ENCODE data around the gene UBE2I.
A peak's percentile ranks its signal among the peaks of the same experiment; 100 is the strongest.

The UBE2I gene

DNA sequence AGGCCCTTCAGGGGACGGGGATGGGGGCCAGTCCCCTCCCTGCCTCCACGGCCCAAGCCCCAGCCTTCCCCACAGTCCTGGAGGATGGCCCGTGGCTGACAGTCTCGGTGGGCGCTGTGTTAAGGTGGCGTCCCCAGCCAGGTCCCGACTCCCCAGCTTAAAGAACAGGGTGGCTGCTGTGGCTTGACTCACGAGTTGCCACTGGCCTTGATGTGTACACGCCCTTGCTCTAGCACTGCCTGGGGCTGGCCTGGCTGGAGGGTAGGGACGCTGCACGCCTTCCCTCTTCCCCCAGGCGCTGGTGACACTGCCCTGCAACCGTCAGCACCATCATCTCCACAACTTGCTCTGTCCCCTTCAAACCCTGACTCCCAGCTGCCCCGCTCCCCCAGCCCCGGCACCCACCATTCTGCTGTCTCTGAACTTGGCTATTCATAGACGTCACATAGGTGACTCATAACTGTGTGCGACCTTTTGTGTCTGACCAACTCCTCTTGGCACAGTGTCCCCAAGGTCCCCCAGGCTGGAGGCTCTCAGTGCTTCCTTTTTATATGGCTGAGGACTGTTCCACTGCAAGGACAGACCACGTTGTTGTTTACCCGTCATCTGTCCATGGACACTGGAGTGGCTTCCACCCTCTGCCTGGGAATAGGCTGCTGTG, 48.6 kb downstream of the UBE2I start:
- no peak for DNase-seq

DNA sequence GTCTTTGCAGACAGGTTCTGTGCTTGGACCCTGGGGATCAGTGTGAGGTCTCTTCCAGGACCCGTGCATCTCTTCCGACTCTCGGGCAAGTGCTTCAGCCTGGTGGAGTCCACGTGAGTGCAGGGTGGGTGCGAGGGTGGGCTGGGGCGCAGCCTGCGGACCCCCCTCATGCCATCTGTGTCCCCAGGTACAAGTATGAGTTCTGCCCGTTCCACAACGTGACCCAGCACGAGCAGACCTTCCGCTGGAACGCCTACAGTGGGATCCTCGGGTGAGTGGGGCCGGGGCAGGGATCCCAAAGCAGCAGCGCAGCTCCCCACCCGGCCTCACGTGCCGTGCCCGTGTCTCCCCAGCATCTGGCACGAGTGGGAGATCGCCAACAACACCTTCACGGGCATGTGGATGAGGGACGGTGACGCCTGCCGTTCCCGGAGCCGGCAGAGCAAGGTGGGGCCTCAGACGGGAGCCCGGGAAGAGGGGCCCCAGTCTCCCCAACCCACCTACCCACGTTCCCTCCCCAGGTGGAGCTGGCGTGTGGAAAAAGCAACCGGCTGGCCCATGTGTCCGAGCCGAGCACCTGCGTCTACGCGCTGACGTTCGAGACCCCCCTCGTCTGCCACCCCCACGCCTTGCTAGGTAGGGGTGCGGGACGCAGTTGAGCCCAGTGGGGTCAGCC, 52.4 kb downstream of the UBE2I start:
- DNase-seq, result no peak

DNA sequence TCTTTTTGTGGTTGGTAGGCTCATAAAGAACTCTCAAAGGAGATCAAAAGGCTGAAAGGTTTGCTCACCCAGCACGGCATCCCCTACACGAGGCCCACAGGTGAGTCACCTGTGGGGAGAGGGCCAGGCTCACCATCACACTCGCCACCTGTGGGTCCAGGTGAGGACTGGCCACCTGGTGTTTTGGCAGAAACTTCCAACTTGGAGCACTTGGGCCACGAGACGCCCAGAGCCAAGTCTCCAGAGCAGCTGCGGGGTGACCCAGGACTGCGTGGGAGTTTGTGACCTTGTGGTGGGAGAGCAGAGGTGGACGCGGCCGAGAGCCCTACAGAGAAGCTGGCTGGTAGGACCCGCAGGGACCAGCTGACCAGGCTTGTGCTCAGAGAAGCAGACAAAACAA, 53.4 kb downstream of the UBE2I start:
- no peak for DNase-seq

DNA sequence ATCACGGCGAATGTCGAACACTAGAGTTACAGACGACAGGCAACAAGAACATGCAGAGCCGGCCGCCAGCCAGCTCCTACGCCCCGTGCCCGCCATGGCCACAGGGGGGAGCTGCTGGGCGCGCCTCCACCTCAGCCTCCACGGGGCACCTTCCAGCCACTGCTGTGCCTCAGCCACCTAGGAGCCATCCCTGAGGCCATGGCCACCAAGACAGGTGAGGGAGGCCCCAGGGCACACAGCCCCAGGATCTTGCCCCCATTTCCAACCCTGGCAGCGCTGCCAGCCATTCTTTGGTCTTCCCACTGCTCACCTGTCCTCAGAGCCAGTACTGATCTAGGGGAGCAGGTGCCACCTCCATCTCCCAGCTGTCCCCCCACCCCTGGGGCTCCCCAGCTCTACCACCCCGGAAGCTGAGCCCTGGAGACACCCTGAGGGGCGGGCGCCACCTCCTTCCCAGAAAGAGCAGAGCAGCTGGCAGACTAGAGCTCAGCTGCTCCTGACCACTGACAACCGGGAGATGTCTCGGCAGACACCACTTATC, 54.1 kb downstream of the UBE2I start:
- DNase-seq, result peak in 15 of 56 donors; percentile 10 to 52 (median 22)

DNA sequence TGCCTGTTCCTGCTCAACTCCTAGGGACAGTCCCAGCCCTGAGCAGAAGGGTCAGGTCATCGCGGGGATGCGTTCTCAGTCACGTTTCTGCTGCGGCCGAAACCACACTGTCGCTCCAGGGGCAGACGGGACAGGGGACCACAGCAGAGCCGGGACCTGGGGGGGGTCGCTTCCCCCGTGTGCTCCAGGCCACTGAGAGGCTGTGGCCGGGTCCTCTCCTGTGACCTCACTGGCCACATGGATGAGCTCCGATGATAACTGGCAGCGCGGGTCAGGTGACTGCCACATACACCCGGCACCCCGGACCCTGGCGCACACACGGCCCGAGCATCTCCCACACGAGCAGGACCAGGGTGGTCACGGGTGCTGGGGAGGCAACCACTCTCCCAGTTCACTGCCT, 55.1 kb downstream of the UBE2I start:
- DNase-seq, result no peak

DNA sequence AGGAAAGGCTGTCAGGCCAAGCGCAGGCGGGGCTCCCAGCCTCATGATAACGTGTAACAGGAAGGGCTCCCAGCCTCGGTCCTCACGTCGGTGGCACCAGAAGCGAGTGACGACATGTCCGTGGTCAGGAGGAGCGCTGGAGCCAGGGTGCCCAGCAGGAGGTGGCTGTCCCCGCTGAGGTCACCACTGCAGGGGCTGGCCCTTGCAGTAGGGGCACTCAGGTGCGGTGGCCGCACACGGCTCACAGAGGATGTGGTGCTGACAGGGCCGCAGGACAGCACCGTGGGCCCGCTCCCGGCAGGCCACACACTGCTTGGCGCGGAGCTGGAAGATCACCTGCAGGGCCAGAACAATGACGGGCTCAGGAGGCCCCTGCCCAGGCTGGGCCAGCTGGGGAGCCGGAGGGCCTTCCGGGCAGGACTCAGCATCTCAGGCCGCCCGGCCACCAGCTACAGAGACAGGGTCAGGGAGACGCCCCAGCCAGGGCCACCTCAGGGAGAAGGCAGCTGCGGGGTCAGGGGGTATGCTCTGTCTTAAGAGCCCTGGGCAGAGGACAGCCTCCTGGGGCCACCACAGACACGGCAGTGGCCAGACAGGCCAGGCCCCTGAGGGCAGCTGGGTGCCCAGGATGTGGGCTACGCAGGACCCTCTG, 56.8 kb downstream of the UBE2I start:
- DNase-seq, result no peak

DNA sequence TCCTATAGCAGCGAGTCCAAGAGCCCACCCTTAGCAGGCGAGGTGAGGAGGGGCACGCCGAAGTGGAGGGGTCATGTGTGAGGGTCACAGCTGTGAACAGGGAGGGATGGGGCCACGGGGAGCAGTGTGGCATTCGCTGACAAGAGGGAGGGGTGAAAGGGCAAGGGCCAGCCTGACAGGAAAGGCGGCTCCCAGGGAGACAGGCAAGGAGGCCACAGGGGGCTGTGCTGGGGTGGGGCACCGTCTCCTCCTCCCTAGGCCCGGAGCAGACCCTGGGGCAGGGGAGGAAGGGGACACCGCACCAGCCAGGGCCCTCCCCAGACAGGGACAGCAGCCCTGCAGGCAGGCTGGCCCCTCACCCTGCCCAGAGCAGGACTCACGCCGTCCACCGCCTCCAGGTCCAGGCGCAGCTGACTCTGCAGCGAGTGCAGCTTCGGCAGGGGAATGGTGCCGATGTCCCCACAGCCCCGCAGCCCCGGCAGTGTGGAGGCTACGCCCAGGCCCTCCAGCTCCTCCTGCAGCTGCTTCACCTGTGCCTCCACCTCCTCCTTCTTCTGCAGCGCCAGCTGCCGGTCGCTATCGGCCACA, 57.4 kb downstream of the UBE2I start:
- DNase-seq, result no peak

DNA sequence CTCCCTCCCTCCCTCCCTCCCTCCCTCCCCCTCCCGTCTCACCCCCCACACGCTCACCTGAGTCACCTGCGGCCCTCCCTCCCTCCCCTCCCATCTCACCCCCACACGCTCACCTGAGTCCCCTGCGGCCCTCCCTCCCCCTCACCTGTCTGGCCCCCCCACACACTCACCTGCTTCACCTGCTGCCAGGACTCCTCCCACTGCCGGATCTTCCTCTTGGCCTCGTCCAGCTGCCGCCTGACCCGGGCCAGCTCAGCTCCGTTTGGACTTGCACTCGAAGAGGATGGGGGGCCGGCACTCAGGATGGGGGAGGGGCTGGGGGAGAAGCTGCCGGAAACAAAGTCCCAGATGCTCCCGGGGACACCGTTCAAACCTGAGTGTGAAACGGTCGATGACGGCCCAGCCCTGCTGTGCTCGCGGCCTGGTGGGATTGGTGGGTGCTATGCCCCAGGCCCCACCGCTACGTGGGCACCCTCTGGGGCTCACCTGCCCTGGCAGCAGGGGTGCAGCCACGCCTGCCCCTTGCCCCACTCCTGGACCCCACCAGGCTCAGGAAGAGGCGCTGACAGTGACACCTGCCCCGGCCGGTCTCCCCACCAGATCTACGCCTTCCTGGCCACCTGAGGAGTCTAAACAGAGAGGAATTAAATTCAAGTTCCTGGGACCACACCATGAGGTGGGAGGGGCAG, 58.2 kb downstream of the UBE2I start:
- DNase-seq, result no peak

DNA sequence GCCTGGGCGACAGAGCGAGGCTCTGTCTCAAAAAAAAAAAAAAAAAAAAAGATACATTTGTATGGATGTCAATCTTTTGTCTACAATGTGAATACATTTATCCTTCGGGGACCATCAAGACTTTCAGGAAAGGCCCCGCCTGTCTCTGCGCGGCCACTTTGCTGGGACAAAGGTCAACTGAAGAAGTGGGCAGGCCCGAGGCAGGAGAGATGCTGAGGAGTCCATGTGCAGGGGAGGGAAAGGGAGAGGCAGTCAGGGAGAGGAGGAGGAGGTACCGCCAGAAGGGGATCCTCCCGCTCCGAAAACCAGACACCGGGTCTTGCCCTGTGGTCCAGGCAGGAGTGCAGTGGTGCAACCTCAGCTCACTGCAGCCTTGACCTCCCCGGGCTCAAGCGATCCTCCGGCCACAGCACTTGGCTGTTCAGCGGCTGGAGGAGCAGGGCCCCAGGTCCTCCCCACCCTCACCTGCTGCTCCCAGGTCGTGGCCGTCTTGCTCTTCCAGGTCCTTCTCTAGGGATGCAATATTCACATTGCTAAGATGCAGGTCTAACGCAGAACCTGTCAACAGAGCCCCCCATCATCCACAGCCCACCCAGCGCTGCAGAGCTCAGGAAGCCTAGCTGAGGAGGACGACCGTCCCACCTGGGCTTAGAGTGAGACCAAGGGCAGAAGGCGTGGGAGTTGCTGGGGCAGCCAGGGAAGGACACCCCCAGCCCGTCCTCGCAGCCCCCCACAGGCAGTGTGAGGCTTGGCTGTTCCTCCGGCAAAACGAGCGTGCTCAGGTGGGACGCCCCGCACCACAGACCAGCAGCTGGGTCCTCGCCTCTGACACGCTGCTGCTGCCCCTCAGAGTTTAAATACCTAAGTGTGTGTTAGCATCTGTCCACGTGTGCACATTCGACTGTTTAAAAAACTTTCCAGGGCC, 61.9 kb downstream of the UBE2I start:
- no peak for DNase-seq

DNA sequence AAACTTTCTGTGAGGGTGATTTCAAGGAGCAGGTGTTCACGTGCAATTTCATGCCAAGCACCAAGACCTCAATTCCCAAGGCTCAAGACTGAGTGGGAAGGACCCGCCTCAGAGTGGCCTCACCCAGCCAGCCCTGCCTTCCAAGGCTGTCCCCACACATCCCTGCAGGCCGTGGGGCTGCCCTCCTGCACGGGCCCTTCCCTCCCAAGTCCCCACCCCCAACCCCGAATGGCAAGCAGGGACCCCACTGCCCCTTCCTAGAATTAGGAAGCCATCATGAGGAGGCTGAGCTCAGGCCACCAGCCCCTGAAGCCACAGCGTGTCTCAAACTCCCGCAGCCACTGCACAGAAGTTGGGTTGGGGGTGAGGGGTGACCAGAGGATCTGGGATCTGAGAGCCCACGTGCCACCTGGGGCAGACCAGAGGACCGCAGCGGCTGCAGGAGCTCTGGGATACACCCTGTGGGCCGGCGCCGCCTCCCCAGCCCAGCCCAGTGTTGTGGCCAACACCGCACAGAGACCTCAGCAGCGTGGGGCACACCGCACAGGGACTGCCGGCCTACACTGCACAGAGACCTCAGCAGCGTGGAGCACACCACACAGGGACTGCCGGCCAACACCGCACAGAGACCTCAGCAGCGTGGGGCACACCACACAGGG, 63.0 kb downstream of the UBE2I start:
- no peak for DNase-seq

DNA sequence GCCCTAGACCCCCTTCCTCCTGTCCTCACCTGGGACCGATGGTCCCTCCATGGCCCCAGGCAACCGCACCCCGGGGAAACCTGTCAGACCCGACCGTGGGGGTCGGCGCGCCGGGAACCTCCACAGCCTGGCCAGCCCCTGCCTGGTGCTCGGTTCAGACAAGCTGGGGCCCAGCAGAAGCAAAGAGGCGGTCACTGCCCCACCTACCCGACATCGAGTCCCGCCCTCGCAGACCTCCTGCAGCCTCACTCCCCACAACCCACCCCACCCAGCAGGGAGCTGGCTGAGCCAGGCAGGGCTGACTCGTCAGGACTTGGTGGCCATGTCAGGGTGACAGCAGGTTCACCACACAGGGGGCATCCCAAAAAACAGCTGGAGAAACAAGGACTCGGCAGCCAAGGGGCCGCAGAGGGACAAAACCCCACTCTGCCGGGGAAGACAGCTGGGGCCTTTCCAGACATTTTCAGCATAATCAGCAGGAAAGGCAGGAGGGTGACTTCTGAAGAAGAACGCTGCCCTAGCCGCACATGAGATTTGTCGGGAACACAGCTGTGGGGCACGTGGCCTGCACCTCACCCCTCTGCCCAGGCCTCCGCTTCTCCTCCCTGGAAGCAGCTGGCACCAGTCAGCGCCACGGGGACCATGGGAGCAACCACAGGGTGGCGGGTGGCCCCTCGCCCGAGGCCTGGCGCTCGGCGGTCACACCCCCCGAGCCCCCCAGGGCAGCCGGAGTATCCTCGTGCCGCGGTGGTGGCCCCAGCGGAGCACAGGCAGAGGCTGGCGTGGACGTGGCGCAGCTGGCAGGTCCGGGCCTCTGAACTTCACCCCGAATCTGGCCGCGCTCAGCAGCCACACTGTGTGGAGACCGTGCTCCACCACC, 65.2 kb downstream of the UBE2I start:
- DNase-seq, result no peak

DNA sequence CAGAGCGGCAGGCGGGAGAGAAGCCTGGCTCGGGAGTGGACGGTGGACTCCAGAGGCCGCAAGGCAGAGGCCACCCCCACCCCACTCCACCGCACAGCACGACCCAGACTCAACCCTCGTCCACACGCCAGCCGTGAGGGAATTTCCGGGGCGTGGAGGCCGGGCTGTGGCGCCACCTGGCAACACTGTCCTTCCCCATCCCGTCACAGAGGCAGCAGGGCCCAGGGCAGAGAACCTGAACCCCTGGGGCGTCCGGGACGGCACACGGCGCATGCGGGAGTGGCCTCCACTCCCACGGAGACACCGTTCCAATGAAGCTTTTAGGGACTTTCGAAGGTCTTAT, 65.8 kb downstream of the UBE2I start:
- no peak for DNase-seq

DNA sequence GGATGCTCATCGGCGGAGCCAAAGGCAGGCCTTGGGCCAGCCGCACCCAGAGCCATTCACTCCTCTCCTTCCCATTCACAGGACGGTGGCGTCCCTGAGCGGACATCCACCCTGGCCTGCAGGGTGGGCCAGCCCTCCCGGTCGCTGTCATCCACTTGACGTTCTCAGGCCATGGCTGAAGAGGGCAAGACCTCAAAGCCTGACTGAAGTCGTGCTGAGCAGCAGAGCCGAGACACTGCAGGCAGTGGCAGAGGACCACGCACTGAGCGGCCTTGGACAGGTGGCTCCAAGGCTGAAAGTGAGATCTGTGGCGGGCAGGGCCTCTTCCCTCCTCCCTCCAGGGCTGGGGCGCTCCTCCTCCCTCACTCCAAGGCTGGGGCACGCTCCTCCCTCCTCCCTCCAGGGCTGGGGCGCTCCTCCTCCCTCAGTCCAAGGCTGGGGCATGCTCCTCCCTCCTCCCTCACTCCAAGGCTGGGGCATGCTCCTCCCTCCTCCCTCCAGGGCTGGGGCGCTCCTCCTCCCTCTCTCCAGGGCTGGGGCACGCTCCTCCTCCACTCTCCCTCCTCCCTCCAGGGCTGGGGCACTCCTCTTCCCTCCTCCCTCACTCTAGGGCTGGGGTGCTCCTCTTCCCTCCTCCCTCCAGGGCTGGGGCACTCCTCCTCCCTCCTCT, 66.4 kb downstream of the UBE2I start:
- DNase-seq, result peak in 6 of 56 donors; percentile 7 to 32 (median 16)

All from amygdala (tissue), 56 donors.